Esophagus mucosa (tissue), 1 donor: Measurements from ENCODE around the gene MT1E. TPM values are rescaled to one million over a fixed set of nuclear protein-coding genes. Genes with fewer than 3 reads are reported as not detected.

ENCODE experiments used
- ATAC-seq: fragments of 200-7000 bp; cut with Tn5 transposase; one replicate; pipeline ENCODE4 v1.9.1; 2020
- total RNA-seq: library from RNA; stranded (reverse); gene quantifications from one replicate; pipeline ENCODE4 v1.2.4, GENCODE V29; 2023
- donor health status: DM: yes; HTN: yes; CAD: no.

Gene MT1E
- total RNA-seq, 1 donor from 2014 or later = 98.8 TPM

DNA sequence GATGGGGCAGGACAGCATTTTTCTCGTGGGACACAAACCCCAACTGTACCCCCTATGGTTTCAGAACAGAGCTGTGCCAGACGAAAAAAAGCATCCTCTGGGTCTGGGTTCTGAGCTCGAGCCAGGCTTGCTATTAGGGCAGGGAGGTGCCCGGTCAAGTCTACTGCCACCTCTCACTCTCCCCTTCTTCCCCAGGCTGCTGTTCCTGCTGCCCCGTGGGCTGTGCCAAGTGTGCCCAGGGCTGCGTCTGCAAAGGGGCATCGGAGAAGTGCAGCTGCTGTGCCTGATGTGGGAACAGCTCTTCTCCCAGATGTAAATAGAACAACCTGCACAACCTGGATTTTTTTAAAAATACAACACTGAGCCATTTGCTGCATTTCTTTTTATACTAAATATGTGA, 1.1 kb downstream of the MT1E start:
- no peak for ATAC-seq

DNA sequence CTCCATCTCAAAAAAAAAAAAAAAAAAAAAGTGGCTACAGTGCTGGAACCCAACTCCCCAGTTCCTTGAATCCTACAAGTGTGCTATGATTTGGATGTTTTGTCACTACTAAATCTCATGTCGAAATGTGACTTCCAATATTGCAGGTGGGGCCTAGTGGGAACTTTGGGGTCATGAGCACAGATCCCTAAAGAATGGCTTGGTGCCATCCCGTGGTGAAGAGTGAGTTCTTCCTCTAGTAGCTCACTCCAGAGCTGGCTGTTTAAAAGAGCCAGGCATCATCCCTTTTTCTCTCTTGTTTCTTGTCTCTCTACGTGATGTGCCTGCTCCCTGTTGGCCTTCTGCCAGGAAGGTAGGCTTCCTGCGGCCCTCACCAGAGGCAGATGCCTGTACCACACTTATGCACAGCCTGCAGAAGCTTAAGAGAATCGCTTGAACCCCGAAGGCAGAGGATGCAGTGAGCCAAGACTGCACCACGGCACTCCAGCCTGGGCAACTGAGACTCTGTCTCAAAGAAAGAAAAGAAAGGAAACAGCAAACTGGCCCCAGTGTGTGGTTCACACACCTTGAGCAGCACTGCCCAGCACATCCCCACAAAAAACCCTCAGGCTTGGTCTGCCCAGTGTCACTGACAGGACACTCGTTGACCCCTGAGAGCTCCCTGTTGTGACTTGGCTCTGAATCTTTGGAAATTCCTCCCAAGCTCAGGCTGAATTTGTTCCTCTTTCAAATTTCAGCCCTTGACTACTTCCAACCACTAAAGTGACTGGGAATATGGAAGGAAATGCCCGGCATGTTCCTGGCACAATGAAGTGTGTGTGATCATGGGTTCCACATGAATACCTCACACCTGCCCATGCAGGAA, 3.1 kb downstream of the MT1E start:
- ATAC-seq = no peak

DNA sequence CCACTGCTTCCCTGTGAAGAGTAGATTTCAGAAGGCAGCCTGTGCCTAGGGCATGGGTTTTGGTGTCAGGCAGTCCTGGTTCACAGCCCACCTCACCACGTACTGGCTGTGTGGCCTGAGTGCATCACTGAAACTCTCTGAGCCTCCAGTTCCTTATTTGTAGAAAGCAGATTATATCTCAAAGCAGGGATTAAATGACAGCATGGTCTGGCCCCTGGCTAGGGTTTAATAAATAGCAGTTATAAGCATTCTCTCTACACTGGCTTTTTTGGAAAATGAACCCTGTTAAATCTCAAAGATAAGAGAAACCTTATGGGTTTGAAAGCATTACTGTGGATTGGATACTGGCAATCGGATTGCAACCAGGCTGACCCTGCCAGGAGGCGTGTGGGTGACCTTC, 4.0 kb downstream of the MT1E start:
- ATAC-seq = no peak

DNA sequence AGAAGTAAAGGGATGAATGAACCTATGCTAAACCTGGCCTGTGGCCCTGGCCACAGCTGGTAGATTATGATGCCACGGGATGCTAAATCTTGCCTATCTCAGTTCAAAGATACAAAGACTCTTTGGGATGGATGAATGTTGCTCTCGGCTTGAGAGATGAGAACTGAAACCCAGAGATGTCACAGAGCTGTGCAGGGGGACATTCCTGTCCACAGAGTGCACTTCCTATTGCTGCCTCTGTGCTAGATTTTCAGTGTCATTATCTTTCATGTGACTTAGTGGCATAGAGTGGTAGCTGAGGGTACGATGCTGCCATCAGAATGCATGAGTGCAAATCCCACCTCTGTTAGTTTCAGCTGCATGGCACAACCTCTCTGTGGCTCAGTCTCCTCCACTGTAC, 4.6 kb downstream of the MT1E start:
- no peak for ATAC-seq

DNA sequence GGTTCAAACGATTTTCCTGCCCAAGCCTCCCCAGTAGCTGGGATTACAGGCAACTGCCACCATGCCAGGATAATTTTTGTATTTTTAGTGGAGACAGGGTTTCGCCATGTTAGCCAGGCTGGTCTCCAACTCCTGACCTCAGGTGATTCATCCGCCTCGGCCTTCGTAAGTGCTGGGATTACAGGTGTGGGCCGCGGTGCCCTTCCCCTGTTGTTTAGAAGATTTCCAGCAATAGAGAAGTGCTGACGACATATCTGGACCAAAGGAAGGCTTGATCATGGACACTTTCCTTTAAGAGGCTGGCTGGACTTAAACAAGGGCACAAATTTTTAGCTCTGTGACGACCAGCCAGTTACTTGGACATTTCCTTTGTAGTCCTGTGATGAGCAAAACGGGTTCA, 5.6 kb downstream of the MT1E start:
- no peak for ATAC-seq

DNA sequence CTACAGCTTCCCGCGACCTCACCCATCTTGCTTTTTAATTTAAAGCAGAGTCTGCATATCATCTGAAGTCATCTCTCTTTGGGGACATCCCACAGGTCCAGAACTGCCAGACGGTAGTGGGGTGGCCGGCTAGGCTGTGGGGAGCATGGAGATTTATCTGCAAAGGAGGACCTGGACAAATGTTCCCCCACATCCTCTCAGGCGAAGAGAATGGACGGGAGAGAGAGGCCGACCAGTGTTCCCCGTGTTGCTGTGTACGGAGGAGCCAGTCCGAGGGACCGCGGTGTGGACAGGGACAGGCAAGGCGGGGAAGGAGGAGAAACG, 6.2 kb downstream of the MT1E start:
- no peak for ATAC-seq

GRCh38 chr16:56632156-56632847, 6.7 kb downstream of the MT1E start, which contains the start of gene MT1M:
TSS of gene MT1M (plus strand) at chr16:56632659. CDS start at chr16:56632732, 73 bp downstream.
- peak; percentile 54 for ATAC-seq

DNA sequence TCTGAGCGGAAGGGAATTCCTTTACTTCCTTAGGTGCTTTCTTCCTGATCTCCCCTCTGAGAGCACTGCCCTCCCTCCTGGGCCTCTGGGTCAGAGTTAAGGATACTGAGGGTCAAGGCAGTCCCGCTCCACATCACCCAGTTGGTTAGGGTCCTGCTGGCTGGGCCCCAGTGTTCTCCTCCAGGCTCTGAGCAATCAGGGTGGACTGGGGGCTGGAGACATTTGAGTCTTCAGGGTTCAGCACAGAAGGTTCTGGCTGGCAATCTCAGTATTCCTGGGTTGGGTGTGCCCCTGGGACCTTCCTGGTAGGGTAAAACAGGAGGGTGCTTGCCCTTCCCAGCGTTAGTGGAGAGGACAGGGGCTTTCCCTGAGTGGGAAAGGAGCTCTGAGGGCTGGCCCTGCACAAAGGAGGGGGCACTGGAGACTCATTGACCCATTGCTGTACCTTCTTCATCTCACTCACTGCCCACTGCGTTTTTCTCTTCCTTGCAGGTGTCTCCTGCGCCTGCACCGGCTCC, 7.3 kb downstream of the MT1E start:
- ATAC-seq = no peak

DNA sequence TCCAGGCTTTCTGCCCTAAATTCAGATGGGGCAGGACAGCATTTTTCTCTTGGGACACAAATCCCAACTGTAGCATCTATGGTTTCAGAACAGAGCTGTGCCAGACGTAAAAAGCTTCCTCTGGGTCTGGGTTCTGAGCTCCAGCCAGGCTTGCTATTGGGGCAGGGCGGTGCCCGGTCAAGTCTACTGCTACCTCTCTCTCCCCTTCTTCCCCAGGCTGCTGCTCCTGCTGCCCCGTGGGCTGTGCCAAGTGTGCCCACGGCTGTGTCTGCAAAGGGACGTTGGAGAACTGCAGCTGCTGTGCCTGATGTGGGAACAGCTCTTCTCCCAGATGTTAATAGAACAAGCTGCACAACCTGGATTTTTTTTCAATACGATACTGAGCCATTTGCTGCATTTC, 8.0 kb downstream of the MT1E start:
- no peak for ATAC-seq

DNA sequence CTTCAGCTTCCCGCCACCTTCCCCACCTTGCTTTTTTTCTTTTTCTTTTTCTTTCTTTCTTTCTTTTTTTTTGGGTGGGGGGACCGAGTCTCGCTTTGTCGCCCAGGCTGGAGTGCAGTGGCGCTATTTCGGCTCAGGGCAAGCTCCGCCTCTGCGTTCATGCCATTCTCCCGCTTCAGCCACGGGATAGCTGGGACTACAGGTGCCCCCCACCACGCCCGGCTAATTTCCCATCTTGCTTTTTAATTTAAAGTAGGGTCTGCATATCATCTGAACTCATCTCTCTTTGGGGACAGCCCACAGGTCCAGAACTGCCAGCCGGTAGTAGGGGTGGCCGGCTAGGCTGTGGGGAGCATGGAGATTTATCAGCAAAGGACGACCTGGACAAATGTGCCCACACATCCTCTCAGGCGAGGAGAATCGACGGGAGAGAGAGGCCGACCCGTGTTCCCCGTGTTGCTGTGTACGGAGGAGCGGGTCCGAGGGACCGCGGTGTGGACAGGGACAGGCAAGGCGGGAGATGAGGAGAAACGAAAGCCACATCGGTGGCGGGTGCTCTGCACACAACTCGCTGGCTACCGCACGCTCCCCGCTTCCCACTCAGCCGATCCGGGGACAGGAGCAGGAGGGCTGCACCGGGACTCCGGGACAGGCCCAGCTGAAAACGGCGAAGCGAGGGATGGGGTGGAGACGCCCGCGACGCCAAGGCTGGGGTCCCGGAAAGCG, 9.3 kb downstream of the MT1E start:
- no peak for ATAC-seq

GRCh38 chr16:56635441-56635967, 9.9 kb downstream of the MT1E start:
- ATAC-seq = no peak

DNA sequence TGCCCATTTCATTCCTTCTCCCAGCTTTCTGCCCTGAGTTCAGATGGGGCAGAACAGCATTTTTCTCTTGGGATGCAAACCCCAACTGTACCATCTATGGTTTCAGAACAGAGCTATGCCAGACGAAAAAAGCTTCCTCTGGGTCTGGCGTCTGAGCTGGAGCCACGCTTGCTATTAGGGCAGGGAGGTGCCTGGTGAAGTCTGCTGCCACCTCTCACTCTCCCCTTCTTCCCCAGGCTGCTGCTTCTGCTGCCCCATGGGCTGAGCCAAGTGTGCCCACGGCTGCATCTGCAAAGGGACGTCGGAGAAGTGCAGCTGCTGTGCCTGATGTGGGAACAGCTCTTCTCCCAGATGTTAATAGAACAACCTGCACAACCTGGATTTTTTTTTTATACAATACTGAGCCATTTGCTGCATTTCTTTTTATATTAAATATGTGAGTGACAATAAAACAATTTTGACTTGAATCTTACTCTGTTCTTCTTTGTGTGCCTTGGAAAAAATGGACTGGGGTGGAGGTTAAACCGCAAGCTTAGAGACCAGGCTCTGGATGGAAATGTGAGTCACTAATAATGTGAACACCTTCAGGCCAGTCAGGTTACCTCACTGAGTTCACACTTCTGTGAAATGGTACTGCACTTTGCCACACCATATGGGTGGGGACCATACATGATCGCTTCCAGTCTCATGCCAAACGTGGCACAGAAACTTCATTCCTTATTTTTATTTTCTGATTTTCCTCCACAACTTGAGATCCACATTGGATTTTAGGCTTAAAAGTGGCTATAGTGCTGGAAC, 11.2 kb downstream of the MT1E start:
- ATAC-seq = peak; percentile 36

DNA sequence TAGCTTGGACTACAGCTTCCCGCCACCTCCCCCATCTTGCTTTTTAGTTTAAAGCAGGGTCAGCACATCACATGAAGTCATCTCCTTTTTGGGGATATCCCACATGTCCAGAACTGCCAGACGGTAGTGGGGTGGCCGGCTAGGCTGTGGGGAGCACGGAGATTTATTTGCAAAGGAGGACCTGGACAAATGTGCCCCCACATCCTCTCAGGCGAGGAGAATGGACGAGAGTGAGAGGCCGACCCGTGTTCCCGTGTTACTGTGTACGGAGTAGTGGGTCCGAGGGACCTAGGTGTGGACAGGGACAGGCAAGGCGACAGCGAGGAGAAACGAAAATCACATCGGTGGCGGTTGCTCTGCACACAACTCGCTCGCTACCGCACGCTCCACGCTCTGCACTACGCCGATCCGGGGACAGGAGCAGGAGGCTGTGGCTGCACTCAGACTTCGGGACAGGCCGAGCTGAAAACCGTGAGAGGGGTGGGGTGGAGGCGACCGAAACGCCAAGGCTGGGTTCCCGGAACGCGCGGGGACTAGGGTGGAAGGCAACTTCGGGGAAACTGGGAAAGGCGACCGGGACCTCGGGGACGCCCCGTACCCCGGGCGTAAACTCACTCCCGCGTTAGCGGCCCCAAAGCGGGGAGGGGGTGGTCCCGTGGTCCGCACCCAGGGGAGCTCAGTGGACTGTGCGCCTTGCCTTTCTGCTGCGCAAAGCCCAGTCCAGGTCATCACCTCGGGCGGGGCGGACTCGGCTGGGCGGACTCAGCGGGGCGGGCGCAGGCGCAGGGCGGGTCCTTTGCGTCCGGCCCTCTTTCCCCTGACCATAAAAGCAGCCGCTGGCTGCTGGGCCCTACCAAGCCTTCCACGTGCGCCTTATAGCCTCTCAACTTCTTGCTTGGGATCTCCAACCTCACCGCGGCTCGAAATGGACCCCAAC, 12.5 kb downstream of the MT1E start, which contains the start of gene MT1A:
Gene MT1A (plus strand): TSS at position 853 of the 937 bp plus-strand sequence. CDS start 73 bp downstream, at position 926.
- peak; percentile 36 for ATAC-seq

GRCh38 chr16:56639045-56639444, 13.5 kb downstream of the MT1E start:
- no peak for ATAC-seq

DNA sequence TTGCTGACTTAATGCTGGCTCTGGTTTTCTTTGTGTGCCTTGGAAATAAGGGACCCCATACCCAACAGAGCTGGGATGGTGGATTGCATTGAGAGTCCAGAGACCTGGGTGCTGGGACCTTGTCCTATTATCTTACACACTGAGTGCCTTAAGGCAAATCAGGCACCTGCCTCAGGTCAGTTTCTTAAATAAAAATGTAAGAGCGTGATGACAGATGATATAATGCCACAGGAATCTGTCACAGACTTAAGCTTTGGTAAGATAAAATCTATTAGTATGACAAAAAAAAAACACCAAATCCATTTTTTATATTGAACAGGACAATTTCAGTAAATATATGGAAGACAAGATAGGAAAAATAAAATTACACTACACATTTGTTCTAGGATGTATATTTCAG, 14.5 kb downstream of the MT1E start:
- ATAC-seq = no peak

GRCh38 chr16:56641166-56641565, 15.6 kb downstream of the MT1E start:
- ATAC-seq = peak; percentile 31

- peak; percentile 97 for ATAC-seq
Measured at GRCh38 chr16:56643080-56643778, 17.6 kb downstream of the MT1E start.

DNA sequence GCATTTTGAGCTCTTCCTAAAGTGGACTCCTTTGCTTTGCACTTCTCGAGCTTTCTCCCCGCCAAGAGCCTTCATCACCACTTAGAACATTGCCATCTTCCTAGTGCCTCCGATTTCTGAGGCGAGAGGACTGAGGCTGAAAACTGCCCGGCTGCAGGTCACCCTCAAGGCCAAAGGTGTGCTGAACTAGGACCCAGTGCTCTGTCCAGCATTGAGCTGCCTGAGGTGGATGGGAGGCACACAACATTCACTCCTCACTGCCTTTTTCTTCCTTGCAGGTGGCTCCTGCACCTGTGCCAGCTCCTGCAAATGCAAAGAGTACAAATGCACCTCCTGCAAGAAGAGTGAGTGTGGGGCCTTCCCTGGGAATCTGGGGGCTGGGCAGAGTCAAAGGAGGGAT, 18.3 kb downstream of the MT1E start:
- ATAC-seq = no peak

DNA sequence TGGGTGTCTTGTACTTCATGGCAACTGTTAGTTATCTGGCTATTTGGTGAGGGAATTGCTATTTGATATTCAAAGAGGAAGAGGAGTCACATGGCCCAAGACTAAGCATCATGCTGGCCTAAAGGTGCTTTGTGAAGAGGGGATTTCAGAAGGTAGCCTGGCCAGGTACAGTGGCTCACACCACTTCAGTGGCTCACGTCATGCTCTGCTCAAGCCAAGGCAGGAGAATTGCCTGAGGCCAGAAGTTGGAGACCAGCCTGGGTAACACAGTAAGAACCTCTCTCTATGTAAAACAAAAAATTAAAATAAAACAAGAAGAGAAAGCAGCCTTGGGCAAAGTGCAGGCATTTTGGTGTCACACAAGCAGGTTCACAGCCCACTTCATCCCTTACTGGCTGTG, 19.7 kb downstream of the MT1E start:
- ATAC-seq = no peak

GRCh38 chr16:56645838-56646237, 20.3 kb downstream of the MT1E start:
- no peak for ATAC-seq
